HG03139 (cell line): ENCODE measurements around the gene ARHGAP42.

ENCODE experiments used
- ATAC-seq: cut with Tn5 transposase; IDR thresholded peaks from one replicate; pipeline ENCODE4 v1.9.1; 2021; ENCODE audit not compliant: unreplicated experiment

Gene ARHGAP42

DNA sequence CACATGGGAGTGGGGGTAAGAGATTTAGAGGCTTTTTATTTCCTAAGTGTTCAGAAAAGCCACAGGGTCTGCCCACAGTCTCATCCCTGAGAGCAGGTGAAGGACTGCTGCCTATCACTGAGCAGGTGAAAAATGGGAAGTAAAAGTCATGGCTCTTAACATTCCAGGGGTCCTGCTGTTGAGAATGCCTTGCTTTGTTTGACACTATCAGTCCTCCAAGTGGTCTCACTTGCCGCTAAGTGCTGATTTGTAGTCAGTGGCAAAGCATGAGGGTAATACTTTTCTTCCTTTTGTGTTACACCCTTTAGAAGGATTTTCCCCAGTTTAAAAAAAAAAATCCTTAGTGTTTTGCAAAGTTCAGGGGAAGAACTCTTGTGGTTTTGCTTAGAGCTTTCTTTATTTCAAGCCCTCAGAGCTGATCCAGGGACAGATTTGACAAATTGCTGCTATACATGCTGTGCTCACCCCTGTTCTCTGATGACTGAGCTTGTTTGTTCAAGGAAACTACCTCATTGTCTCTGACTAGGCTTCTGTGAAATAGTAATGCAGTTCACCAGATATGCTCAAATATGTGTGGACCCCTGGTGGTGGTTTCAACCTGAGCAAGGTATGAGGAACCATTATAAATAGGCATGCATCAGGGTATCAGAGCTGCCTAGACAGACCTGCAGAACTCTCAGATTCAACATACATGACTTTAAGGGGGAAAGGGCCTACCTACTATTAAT, 141.0 kb downstream of the ARHGAP42 start:
- peak; percentile 89 for ATAC-seq

DNA sequence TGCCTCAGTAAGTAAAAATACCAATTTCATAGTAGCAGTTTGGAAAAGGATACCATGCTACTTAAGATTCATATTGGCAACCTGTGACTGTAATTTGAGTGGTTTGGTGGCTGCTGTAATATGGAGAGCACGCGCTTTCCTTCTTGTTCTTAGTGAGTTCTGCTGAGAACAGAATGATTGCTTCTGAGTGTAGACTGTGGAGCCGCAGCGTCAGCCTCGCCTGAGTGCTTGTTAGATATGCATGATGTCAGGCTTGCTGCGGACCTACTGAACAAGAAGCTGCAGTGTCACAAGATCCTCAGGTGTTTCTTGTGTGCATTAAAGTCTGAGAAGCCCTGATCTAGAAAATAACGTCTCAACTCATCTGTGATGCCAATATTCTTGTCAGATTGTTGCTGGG, 143.2 kb downstream of the ARHGAP42 start:
- ATAC-seq: no peak

DNA sequence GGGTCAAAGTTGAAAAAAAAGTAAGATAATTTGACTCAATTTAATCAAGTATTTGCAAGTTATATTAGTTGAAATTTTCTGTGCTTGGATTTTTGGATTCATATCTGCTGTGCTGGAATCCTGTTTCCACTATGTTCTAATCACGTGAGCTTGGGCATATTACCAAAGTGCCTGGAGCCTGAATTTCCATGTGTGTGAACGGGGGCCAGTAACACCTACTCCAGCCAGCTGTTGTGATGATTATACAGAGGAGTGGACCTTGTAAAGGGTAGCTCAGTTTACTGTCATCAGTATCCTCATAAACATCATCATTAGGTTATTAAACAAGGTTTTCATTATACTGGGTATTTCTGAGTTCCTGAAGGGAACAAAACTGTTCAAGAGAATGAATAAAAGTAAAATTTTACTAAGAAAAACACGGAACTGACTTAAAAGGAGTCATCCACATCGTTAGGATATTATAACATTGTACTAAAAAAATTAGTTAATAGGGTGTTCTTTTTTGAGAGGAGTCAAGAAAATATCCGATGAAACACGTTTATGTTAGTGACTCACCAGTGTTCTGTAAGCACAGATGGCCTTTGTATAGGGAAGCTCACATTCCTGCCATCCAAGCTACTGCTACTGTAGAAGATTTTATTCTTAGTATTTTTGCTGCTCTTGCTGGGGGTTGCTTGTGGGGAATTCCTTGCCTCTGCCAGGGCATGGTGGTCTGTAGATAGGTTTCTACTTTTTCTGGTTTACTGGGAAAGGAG, 144.1 kb downstream of the ARHGAP42 start:
- no peak for ATAC-seq

DNA sequence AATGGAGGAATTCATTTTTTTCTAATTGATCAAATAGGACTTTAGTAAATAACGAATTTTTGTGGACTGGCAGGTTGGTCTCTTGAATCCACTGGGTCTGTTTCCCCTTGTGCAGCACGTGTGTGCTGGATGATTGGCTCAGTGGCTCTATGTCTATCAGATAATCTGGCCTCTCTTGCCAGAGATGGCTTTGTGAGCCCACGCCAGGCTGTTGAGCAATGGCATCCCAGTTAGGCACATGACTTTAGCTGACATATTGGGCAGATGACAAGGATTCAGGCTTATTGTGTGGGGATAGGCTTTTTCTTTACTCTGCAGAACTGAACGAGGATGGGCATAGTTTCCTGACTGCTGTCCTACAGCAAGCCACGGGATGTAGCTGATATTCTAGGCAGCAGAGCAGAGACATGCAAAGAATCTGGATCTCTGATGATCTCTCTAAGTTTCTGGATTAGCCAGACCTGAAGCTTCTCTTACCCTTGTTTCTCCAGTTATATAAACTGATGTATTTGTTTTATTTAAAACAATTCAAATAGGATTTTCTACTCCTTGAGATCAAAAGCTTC, 144.9 kb downstream of the ARHGAP42 start:
- no peak for ATAC-seq

GRCh38 chr11:100832829-100833228, 145.7 kb downstream of the ARHGAP42 start:
- ATAC-seq: no peak

DNA sequence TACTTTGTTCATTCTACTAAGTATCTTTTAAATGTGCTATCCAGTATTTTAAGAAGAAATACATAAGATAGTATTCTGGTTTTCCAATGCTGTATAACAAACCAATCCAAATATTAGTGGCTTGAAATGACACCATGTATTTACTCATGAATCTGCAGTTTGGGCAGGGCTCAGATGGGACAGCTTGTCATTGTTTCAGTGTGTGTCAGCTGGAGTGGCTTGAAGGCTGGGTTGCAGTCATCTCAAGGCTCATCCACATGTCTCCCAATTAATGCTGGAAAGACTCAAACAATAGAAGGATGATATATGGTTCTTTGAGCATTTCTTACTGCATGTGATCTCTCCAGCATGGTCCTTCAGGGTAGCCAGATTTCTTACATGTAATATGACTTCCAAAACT, 146.2 kb downstream of the ARHGAP42 start:
- ATAC-seq: no peak

DNA sequence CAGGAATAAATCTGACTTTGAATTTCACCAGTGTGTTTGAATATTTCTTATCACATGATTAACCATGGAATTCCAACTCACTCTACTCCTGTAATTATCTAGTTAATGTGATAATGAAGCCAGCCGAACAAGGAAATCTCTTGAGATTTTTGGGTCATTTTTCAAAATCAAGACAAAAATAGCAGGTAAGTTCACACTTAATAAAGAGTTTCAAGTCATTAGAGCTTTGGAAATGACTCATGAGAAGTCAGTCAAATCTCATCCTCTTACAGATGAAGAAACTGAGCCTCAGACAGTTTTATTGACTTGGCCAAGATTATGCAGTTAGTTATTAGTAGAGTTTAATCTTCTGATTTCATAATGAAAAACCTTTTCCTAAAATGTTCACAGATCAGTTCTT, 148.8 kb downstream of the ARHGAP42 start:
- no peak for ATAC-seq

DNA sequence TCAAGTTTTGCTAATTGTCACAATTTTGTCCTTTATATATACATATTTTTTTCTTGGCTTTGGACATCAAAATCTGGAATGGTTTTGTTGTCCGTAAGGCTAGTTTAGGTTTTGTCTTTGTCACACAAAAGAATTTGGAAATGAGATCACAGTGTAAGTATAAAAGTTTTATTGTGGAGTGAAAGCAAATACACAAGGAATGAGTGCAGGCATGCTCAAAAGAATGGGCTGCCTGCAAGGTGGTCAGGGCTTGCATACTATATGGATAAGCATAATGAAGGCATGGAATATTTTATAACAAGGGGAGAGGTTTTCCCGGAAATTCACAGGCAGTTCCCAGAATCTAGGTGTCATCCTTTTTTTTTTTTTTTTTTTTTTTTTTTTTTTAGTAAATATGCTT, 150.2 kb downstream of the ARHGAP42 start:
- no peak for ATAC-seq

GRCh38 chr11:100841711-100842407, 154.8 kb downstream of the ARHGAP42 start:
- no peak for ATAC-seq

GRCh38 chr11:100847696-100848216, 160.7 kb downstream of the ARHGAP42 start:
- no peak for ATAC-seq

DNA sequence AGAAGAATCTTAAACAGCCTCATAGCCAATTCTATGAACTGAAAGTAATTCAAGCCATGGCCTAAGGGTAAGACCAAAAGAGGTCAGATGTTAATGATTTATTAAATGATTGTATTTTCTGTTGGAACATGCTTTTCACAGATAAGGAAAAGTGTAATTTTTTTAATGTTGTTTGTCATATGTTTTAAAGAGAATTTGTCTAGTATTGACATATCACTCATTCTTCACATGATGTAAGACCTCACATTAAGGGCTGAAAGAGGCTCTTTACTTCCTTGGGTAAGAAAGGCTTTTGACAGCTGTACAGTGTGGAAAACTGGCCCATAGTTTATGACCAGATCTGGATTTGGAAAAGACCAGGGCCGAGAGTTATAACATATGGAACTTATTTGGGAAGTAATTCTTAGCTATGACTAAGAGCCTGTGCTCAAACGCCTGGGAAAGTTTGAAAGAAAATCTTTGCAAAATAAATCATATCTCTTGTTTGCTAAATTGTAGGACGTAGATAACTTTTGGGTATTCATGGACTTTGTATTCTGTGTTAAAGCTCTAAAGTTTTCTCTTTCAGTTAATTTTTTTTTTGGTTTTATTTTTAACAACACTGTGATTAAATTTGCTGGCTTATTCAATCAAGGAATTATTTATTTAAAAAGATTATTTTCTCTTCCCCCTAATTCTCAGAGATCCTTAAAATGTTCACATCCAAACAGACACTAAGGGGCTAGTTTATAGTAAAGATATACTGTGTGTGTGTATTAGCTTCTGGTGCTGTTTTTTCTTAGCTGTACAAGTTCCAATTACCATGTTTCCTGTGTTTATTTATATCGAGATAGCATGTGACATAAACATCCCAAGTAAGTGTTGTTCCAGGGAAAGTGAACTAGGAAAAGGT, 162.2 kb downstream of the ARHGAP42 start:
- ATAC-seq: no peak

DNA sequence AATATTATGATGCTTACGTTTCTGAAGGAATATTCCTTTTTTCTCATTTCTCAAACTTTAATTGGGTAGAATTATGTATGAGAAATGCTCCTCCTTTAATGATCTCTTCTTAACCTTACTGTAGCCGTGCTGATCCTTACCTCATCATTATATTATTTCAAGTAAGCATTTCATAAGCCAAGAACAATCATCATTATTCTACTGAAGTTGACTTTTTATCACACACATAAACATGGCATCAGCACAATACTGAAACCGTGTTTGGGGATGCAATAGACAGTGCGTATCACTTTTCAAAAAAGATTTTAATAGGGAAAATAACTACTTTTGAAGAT, 162.8 kb downstream of the ARHGAP42 start:
- ATAC-seq: no peak

DNA sequence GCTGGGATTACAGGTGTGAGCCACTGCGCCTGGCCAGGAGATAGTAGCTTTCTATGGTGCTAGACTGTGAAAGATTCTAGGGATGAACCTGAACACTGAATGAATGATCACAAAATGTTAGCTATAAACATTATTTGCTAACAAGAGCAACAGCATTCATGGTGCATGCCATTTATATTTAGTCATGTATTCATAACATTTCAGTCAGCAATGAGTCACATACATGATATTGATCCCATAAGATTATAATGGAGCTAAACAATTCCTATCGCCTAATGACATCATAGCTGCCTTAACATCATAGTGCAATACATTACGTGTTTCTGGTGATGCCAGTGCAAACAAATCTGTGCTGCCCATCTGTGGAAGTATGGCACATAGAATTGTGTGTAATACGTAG, 164.1 kb downstream of the ARHGAP42 start:
- ATAC-seq: no peak

DNA sequence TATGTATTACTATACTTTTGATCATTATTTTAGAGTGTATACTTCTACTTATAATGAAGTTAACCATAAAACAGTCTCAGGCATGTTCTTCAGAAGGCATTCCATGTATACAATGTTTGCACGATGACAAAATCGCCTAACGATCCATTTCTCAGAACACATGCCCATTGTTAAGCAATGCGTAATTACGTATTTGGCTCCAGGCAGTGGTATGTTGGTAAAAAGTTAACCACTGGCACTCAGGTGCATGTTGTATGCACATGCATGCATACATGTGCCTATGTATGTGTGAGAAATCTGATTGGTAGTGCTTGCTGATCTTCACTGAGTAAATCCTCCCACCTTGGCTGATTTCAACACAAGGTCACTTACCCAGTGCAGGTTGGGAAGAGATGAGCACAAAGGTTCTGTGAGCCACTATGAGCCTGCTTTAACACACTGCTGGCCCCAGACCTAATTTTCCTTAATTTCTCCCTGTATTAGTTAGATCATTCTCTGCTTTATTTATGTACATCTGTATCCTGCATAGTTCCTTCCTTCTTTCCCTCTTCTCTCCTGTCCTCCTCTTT, 164.6 kb downstream of the ARHGAP42 start:
- ATAC-seq: no peak

GRCh38 chr11:100855466-100856067, 168.5 kb downstream of the ARHGAP42 start:
- ATAC-seq: no peak

DNA sequence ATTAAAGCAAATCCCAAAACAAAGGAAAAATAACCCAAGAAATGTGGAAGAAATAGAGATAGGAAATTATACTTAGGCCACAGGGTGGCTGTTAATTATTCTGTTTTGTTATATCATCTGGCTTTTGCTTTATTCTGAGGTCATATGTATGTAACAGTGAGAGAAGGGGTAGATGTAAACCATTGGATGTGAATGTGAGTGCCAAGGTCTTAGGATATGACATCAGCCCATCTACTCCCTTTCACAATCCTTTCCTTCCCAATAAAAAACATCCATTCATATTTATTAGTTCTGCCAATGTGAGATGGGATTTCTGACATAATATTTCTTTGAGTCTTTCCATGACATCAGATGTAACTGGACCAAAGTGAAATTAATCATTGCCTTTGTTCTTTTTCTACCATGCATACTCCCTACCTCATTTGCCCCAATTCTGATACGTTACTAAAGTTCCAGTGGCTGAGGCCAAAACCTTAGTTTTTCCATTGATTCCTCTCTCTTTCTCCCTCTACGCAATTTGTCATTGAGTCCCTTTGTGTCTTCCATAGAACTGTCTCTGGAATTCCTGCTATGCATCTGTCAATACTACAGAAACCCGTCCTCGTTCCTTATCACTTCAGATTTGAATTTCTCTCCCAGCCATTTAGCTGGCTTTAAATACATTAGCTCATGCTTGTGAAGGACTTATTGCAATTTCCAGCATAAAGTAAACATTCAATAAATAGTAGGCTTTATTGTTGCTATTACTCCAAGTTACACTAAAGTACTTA, 170.3 kb downstream of the ARHGAP42 start:
- no peak for ATAC-seq

- ATAC-seq: no peak
Observed at GRCh38 chr11:100860318-100861155, 173.4 kb downstream of the ARHGAP42 start.

- no peak for ATAC-seq
Observed at GRCh38 chr11:100861212-100861611, 174.1 kb downstream of the ARHGAP42 start.
